Activated naive CD8-positive, alpha-beta T cell treated with anti-CD3 and anti-CD28 coated beads for 36 hours (primary cell): Measurements from ENCODE around the gene MAP1A. TPM values are rescaled to one million over a fixed set of nuclear protein-coding genes. Genes with fewer than 3 reads are reported as not detected.
A peak's percentile ranks its signal among the peaks of the same experiment; 100 is the strongest.
"Not testable (repeated sequence)": the region's sequence is repeated elsewhere in the genome, so short reads cannot be mapped to it uniquely, and the experiment has no call there.

Experiments used
- DNase-seq: peaks from one replicate; pipeline ENCODE4 v3.0.0; 2021
- H3K27ac Mint-ChIP-seq: one replicate; pipeline ENCODE4 v1.8.0; 2022; ENCODE audit warnings: mild to moderate bottlenecking, moderate library complexity, mixed read lengths
- H3K27me3 Mint-ChIP-seq: one replicate; pipeline ENCODE4 v1.8.0; 2022; ENCODE audit warnings: mild to moderate bottlenecking, mixed read lengths
- H3K36me3 Mint-ChIP-seq: one replicate; pipeline ENCODE4 v1.8.0; 2021; ENCODE audit warnings: mild to moderate bottlenecking, mixed read lengths
- H3K4me1 Mint-ChIP-seq: one replicate; pipeline ENCODE4 v1.8.0; 2021; ENCODE audit warnings: mixed read lengths
- H3K4me3 Mint-ChIP-seq: one replicate; pipeline ENCODE4 v1.8.0; 2022; ENCODE audit warnings: mild to moderate bottlenecking, moderate library complexity, mixed read lengths
- H3K9me3 Mint-ChIP-seq: one replicate; pipeline ENCODE4 v1.8.0; 2022; ENCODE audit warnings: mixed read lengths
- total RNA-seq, 2 experiments: library from RNA; stranded (reverse); gene quantifications; one replicate each; pipeline ENCODE4 v1.2.3, GENCODE V29; 2021

The MAP1A gene
- total RNA-seq, 2 experiments from 2014 or later = 0.68 TPM

DNA sequence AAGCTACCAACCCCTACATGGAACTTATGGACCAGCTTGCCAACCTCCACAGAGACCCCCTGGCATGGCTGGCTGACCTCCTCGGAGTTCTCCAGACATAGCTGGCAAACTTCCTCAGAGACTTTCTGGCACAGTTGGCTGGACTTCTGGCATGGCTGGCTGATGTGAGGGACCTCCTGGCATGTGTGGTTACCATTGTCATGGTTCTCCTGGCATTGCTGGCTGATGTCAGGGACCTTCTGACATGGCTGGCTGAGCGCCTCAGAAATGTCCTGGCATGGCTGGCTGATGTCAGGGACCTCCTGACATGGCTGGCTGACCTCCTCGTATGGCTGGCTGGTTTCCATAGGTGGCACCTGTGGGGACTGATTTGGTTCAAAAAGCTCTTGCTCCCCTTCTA is 17.5 kb downstream of the MAP1A start:
- H3K9me3 Mint-ChIP-seq = no peaks in the 10 kb centered on the region
- H3K4me1 Mint-ChIP-seq = no peaks in the 10 kb centered on the region
- no peaks in the 10 kb centered on the region for H3K27me3 Mint-ChIP-seq
- DNase-seq = no peak
- peaks cover 4% of the 10 kb centered on the region for H3K36me3 Mint-ChIP-seq
- H3K4me3 Mint-ChIP-seq = no peak overlapping the region
- H3K27ac Mint-ChIP-seq = no peak overlapping the region

DNA sequence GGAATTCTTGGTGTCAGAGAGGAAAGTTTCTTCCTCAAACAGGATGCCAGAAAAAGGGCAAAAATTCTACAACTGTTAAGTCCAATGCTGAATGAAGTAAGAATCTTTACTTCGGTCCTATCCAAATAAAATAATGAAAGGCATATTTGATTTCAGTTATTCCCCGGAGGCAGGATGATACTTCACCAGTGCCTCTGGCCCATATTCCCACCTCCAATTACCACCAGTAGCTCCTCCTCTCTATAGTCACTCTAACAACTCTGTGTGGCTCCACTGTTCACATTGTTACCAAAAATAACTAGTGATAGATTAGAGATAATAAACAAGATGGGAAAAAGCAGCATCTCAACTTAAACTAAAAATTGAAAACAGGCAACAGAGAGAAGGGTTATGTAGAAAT is 20.7 kb downstream of the MAP1A start:
- no peak for DNase-seq
- Mint-ChIP-seq H3K4me1 (peaks cover 4% of the 10 kb centered on the region), H3K4me3 (no peak overlapping the region), H3K27ac (no peak overlapping the region), H3K36me3 (peaks cover 4% of the 10 kb centered on the region), H3K9me3 (no peaks in the 10 kb centered on the region), H3K27me3 (no peaks in the 10 kb centered on the region)

DNA sequence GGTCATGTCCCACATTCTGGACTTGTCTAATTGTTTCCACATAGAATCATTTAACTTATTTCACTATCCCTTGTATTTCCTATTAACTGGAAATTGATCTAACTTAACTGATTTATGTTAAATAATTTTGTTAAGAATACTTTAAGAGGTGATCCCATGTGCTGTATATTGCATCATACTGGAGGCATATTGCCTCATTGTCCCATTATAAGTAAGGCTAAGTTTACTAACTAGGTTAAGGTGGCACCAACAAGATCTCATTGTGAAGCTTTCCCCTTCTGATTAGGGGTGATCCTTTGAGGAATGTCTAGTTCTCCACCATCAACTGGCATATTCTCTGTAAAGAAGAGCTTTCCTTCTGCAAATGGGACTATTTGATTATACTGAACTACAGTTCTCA is 24.4 kb downstream of the MAP1A start:
- no peak for DNase-seq
- Mint-ChIP-seq H3K36me3 (peaks cover 3% of the 10 kb centered on the region), H3K9me3 (no peaks in the 10 kb centered on the region), H3K4me3 (no peak overlapping the region), H3K4me1 (peaks cover 4% of the 10 kb centered on the region), H3K27ac (peak overlapping the region; percentile 56), H3K27me3 (no peaks in the 10 kb centered on the region)

DNA sequence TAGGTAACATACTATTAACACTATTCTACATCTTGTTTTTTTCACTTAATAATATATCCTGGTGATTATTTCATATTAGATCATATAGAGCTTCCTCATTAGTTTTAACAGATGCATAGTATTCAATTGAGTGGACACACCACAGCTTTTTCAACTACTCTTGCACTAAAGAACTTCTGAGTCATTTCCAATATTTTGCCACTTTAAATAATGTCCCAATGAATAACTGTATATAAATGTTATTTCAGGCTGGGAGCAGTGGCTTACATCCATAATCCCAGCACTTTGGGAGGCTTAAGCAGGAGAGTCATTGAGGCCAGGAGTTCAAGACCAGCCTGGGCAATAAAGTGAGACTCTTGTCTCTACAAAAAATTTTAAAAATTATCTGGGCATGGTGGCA is 26.9 kb downstream of the MAP1A start:
- H3K9me3 Mint-ChIP-seq = no peaks in the 10 kb centered on the region
- no peak overlapping the region for H3K4me3 Mint-ChIP-seq
- H3K36me3 Mint-ChIP-seq = peaks cover 8% of the 10 kb centered on the region
- no peaks in the 10 kb centered on the region for H3K27me3 Mint-ChIP-seq
- H3K27ac Mint-ChIP-seq = no peak overlapping the region
- H3K4me1 Mint-ChIP-seq = peaks cover 4% of the 10 kb centered on the region
- no peak for DNase-seq

DNA sequence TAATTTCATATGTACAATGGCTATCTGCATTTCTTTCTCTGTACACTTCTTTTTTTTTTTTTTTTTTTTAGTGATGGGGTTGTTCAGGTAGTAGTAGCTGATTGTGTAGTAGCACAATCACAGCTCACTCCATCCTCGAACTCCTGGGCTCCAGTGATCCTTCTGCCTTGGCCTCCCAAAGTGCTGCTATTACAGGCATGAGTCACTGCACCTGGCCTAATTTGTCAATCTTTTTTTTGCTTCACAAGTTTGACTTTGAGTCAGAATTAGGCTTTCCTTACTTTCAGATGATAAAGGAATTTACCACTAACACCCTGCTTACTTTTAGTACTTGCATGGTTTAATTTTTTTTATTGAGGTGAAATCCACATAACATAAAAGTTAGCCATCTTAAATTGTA is 28.0 kb downstream of the MAP1A start:
- peaks cover 10% of the 10 kb centered on the region for H3K36me3 Mint-ChIP-seq
- H3K27me3 Mint-ChIP-seq = no peaks in the 10 kb centered on the region
- peaks cover 4% of the 10 kb centered on the region for H3K4me1 Mint-ChIP-seq
- no peak for DNase-seq
- H3K4me3 Mint-ChIP-seq = no peak overlapping the region
- no peak overlapping the region for H3K27ac Mint-ChIP-seq
- no peaks in the 10 kb centered on the region for H3K9me3 Mint-ChIP-seq

DNA sequence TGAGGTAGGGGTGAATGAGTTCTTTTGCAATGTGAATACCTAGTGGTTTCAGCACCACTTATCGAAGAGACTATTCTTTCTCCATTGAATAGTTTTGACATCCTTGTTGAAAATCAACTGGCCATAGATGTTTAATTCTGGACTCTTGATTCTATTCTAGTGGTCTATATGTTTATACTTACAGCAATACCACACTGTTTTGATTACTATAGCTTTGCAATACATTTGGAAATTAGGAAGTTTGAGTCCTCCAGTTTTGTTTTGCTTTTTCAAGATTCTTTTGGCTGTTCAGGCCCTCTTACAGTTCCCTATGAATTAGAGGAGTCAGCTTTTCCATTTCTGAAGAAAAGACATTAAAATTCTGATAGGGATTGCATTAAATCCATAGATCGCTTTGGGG is 30.1 kb downstream of the MAP1A start:
- Mint-ChIP-seq H3K4me1 (no peaks in the 10 kb centered on the region), H3K27ac (no peak overlapping the region), H3K27me3 (no peaks in the 10 kb centered on the region), H3K36me3 (peaks cover 14% of the 10 kb centered on the region), H3K9me3 (no peaks in the 10 kb centered on the region), H3K4me3 (no peak overlapping the region)
- DNase-seq = no peak

DNA sequence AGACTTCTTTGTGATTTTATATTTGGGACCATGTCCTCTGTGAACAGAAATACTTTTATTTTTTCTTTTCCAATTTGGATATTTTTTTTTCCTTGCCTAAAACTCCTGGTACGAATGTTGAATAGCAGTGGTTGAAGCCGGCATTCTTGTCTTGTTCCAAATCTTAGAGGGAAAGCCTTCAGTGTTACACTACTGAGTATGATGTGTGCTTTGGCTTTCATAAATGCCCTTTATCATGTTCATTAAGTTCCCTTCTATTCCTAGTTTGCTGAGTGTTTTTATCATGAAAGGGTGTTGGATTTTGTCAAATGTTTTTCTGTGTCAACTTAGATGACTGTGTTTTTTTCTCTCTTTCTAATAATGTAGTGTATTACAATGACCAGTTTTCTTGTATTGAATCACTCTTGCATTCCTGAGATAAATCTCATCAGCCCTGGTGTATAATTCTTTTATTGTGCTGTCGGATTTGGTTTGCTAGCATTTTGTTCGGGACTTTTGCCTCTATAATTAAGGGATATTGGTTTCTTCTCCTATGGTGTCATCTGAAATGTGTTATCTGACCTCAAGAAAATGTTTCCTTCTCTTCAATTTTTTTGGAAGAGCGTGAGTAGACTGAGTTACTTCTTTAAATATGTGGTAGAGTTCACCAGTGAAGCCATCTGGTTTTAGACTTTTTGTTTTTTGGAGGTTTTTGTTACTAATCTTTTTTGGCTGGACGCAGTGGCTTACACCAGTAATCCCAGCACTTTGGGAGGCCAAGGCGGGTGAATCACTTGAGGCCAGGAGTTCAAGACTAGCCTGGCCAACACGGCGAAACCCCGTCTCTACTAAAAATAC is 33.3 kb downstream of the MAP1A start:
- Mint-ChIP-seq H3K4me3 (no peak overlapping the region), H3K27ac (no peak overlapping the region), H3K27me3 (no peaks in the 10 kb centered on the region), H3K36me3 (peaks cover 14% of the 10 kb centered on the region), H3K4me1 (no peaks in the 10 kb centered on the region), H3K9me3 (no peaks in the 10 kb centered on the region)
- no peak for DNase-seq

DNA sequence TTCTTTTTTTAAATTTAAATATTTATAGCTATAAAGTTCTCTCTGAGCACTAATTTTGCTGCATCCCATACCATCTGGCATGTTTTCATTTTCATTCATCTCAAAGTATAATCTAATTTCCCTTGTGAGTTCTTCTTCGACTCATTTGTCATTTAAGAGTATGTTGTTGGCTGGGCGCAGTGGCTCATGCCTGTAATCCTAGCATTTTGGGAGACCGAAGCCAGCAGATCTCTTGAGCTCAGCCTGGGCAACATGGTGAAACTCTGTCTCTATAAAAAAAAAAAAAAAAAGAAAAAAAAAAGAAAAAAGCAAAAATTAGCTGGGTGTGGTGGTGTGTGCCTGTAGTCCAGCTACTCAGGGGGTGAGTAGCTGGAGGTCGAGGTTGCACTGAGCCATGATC is 34.8 kb downstream of the MAP1A start:
- H3K27ac Mint-ChIP-seq = no peak overlapping the region
- H3K27me3 Mint-ChIP-seq = no peaks in the 10 kb centered on the region
- peaks cover 16% of the 10 kb centered on the region for H3K36me3 Mint-ChIP-seq
- no peaks in the 10 kb centered on the region for H3K9me3 Mint-ChIP-seq
- H3K4me1 Mint-ChIP-seq = no peaks in the 10 kb centered on the region
- DNase-seq = no peak
- no peak overlapping the region for H3K4me3 Mint-ChIP-seq

DNA sequence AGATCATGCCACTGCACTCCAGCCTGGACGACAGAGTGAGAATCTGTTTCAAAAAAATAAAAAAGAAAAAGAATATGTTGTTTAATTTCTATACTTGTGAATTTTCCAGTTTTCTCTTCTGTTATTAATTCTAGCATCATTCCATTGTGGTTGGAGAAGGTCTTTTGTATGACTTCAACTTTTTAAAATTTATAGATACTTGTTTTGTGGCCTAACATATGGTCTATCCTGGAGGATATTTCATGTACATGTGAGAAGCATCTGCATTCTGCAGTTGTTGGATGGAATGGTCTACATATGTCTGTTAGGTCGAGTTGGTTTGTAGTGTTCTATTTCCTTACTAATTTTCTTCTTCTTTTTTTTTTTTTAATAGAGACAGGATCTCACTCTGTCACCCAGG is 35.6 kb downstream of the MAP1A start:
- Mint-ChIP-seq H3K27ac (no peak overlapping the region), H3K4me1 (no peaks in the 10 kb centered on the region)

DNA sequence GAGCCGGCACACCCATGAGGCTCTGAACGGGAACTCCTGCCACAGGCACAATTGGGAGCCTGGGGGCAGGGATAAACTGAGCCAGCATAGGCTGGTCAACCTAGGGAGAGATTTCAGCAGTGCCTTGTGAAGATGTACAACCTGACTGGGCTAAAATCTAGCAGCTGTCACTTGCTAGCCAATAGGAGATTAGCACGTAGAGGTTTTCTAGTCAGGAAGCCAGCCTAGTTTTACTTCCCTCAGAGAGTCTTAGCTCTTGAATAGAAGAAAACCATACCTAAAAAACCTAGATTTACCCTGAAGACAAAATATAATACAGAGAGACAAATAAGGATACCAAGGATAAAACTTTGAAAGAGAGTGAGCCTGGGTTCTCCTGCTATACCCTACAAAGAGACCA is 45.3 kb downstream of the MAP1A start:
- not testable (repeated sequence) for H3K27me3 Mint-ChIP-seq, DNase-seq, H3K4me3 Mint-ChIP-seq, H3K27ac Mint-ChIP-seq, H3K36me3 Mint-ChIP-seq, H3K4me1 Mint-ChIP-seq, H3K9me3 Mint-ChIP-seq

More for the DNA sequence above, 35.6 kb downstream of the MAP1A start:
- Mint-ChIP-seq H3K4me3 (no peak overlapping the region), H3K36me3 (peaks cover 12% of the 10 kb centered on the region), H3K27me3 (no peaks in the 10 kb centered on the region), H3K9me3 (no peaks in the 10 kb centered on the region)
- no peak for DNase-seq

DNA sequence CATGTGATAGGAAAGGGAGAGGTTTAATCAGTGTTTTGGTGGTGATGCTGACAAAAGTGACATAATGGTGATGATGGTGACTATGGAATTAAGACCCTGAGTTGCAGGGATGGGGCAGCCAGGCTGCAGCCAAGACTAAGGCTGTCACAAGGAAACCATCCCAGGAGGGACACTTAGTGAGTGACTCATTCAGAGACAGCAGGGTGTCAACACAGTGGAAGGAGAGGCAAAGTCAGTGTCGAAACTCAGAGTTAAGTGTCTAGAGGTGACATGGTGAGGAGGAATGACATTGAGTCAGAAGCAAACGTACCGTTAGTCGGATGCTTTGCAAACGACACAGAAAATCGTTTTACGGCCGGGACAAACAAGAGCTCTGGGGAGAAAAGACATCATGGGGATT is 46.4 kb downstream of the MAP1A start:
- not testable (repeated sequence) for H3K9me3 Mint-ChIP-seq, H3K4me3 Mint-ChIP-seq, H3K4me1 Mint-ChIP-seq, DNase-seq, H3K27me3 Mint-ChIP-seq, H3K36me3 Mint-ChIP-seq, H3K27ac Mint-ChIP-seq

DNA sequence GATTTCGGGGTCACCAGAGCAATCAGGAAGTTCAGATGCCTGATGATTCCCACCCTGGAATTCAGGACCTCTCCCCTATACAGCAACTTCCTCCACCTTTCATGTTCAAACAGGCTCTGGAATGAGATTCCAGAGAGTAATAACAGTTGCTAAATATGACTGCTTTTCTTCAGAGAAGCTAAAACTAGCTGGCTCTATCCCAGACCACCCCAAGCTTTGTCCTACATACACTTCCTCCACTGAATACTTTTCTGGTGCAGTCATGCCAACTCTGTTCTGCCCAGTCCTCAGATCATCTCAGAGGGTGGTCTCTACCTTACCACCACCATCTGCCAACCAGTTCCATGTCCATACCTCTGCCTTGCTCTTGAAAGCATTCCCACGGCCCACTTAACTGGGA is 49.2 kb downstream of the MAP1A start:
- not testable (repeated sequence) for H3K27ac Mint-ChIP-seq, H3K36me3 Mint-ChIP-seq, H3K9me3 Mint-ChIP-seq, H3K27me3 Mint-ChIP-seq, H3K4me3 Mint-ChIP-seq, DNase-seq, H3K4me1 Mint-ChIP-seq

DNA sequence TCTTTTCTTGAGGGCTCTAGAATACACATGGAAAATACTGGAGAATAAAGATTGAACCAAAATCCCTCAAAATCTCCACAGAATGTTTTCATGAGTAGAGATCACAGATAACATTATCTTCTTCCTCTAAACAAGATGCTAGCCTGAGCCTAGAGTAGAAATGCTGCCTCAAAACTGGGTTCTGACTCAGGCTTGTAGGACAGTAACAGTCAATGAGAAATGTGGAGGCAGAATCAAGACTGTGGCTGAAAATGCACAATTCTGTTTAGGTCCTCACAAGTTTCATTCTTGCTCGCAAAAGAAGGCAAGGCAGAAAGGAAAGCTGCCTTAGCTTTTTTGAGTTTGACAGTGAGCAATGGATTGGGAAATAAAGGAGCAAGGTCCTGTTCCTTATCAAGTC is 57.2 kb downstream of the MAP1A start:
- H3K27ac Mint-ChIP-seq, DNase-seq, H3K36me3 Mint-ChIP-seq, H3K27me3 Mint-ChIP-seq, H3K4me1 Mint-ChIP-seq, H3K4me3 Mint-ChIP-seq, H3K9me3 Mint-ChIP-seq: not testable (repeated sequence)

Other genes starting within 250 kb of the MAP1A start
- not detected for gene TGM7, start 215.4 kb upstream of the MAP1A start, total RNA-seq
- 10 to 100 TPM; 12.4 to 14.3 TPM for gene LCMT2, start 187.0 kb upstream of the MAP1A start, total RNA-seq
- 10 to 100 TPM; 23.2 to 26.8 TPM for gene ZSCAN29, start 146.6 kb upstream of the MAP1A start, total RNA-seq
- 10 to 100 TPM; 38.0 to 38.3 TPM for gene TUBGCP4, start 146.5 kb upstream of the MAP1A start, total RNA-seq
- gene TP53BP1, start 24.5 kb upstream of the MAP1A start, total RNA-seq = 10 to 100 TPM; 24.1 to 24.3 TPM
- 10 to 100 TPM; 32.8 to 33.6 TPM for gene PPIP5K1, start 72.6 kb downstream of the MAP1A start, total RNA-seq
- gene CKMT1B, start 76.4 kb downstream of the MAP1A start, total RNA-seq = under 1 TPM; 0.29 to 0.92 TPM
- gene STRC, start 101.2 kb downstream of the MAP1A start, total RNA-seq = under 1 TPM; 0.54 to 0.62 TPM
- 1 to 10 TPM in 1 of 2 experiments, under 1 TPM in 1; 0.91 to 1.7 TPM for gene CATSPER2, start 131.2 kb downstream of the MAP1A start, total RNA-seq
- gene CKMT1A, start 176.3 kb downstream of the MAP1A start, total RNA-seq = under 1 TPM in 1 of 2 experiments, not detected in 1; 0.14 TPM
- 100 to 1,000 TPM; 335 to 338 TPM for gene PDIA3, start 228.8 kb downstream of the MAP1A start, total RNA-seq